Osteocyte (in vitro differentiated cells): ENCODE measurements around the gene LBP. TPM values are rescaled to one million over a fixed set of nuclear protein-coding genes. Genes with fewer than 3 reads are reported as not detected.

Experiments
- DNase-seq: peaks from one replicate; pipeline ENCODE4 v3.0.0; 2021; ENCODE audit warnings: mixed read lengths; ENCODE audit not compliant: unreplicated experiment; ENCODE audit errors: extremely low spot score
- H3K27ac Mint-ChIP-seq: one replicate; pipeline ENCODE4 v1.8.0; 2021; ENCODE audit warnings: mild to moderate bottlenecking, mixed read lengths; ENCODE audit not compliant: unreplicated experiment
- H3K27me3 Mint-ChIP-seq: one replicate; pipeline ENCODE4 v1.8.0; 2021; ENCODE audit warnings: mixed read lengths; ENCODE audit not compliant: unreplicated experiment
- H3K36me3 Mint-ChIP-seq: one replicate; pipeline ENCODE4 v1.8.0; 2021; ENCODE audit warnings: mixed read lengths; ENCODE audit not compliant: unreplicated experiment
- H3K4me1 Mint-ChIP-seq: one replicate; pipeline ENCODE4 v1.8.0; 2021; ENCODE audit warnings: mixed read lengths; ENCODE audit not compliant: unreplicated experiment
- H3K4me3 Mint-ChIP-seq: one replicate; pipeline ENCODE4 v1.8.0; 2021; ENCODE audit warnings: mild to moderate bottlenecking, moderate library complexity, mixed read lengths; ENCODE audit not compliant: unreplicated experiment
- H3K9me3 Mint-ChIP-seq: one replicate; pipeline ENCODE4 v1.8.0; 2021; ENCODE audit warnings: mixed read lengths; ENCODE audit not compliant: unreplicated experiment
- total RNA-seq: library from RNA; stranded (reverse); gene quantifications from 2 replicates; pipeline ENCODE4 v1.2.1, GENCODE V29; 2021
- TF ChIP-seq, protein P1 (sequence below): fragments of 200-600 bp; sonication (generic); IDR thresholded peaks from 2 replicates; pipeline ENCODE4 v1.5.0; 2021; ENCODE audit warnings: antibody characterized with exemption, mild to moderate bottlenecking, moderate library complexity

LBP gene
- total RNA-seq, 1 donor from 2014 or later, result not detected

- Mint-ChIP-seq H3K27ac (no peak overlapping the region), H3K27me3 (peaks cover 12% of the 10 kb centered on the region), H3K4me1 (no peaks in the 10 kb centered on the region), H3K4me3 (no peak overlapping the region), H3K9me3 (no peaks in the 10 kb centered on the region), H3K36me3 (no peaks in the 10 kb centered on the region)
- TF ChIP-seq, protein P1, sequence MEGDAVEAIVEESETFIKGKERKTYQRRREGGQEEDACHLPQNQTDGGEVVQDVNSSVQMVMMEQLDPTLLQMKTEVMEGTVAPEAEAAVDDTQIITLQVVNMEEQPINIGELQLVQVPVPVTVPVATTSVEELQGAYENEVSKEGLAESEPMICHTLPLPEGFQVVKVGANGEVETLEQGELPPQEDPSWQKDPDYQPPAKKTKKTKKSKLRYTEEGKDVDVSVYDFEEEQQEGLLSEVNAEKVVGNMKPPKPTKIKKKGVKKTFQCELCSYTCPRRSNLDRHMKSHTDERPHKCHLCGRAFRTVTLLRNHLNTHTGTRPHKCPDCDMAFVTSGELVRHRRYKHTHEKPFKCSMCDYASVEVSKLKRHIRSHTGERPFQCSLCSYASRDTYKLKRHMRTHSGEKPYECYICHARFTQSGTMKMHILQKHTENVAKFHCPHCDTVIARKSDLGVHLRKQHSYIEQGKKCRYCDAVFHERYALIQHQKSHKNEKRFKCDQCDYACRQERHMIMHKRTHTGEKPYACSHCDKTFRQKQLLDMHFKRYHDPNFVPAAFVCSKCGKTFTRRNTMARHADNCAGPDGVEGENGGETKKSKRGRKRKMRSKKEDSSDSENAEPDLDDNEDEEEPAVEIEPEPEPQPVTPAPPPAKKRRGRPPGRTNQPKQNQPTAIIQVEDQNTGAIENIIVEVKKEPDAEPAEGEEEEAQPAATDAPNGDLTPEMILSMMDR, result no peak
- no peak for DNase-seq
Measured at GRCh38 chr20:38363004-38363747, 16.9 kb downstream of the LBP start.

GRCh38 chr20:38369389-38369788 lies 23.1 kb downstream of the LBP start:
- TF ChIP-seq, protein P1, result no peak
- Mint-ChIP-seq H3K27ac (no peak overlapping the region), H3K4me1 (no peaks in the 10 kb centered on the region), H3K4me3 (no peak overlapping the region), H3K27me3 (peaks cover 50% of the 10 kb centered on the region), H3K9me3 (no peaks in the 10 kb centered on the region), H3K36me3 (no peaks in the 10 kb centered on the region)
- no peak for DNase-seq

- Mint-ChIP-seq H3K36me3 (no peaks in the 10 kb centered on the region), H3K27ac (no peak overlapping the region), H3K9me3 (no peaks in the 10 kb centered on the region), H3K4me3 (no peak overlapping the region), H3K4me1 (no peaks in the 10 kb centered on the region), H3K27me3 (peaks cover 55% of the 10 kb centered on the region)
- no peak for DNase-seq
- TF ChIP-seq, protein P1, result no peak
Measured at GRCh38 chr20:38372806-38373205, 26.5 kb downstream of the LBP start.

DNA sequence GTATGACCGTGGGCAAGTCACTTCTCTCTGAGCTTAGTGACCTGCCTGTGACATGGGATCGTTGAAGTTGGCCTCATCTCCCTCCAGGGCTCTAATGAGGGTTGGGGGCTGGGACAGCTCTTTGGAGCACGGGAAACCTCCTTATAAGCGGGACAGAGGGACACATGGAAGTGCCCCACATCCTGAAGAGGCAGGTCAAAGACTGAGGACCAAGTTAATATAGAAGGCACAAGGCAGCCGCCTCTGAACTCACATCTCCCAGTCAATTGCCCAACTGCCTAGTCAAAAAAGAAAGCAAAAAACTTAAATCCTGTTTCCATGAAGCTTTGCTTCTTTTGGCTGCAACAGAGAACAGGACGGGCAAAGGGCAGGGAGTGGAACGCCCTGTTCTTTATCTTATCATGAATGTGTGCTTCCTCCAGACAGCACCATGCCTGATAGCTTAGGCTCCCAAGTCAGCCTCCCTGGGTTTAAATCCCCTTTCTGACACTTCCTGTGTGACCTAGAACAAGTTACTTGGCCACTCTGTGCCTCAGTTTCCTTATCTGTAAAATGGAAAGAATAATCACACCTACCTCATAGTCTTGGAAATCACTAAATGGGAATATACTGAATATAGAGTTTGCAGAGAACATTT lies 27.1 kb downstream of the LBP start:
- H3K4me3 Mint-ChIP-seq, result no peak overlapping the region
- no peaks in the 10 kb centered on the region for H3K9me3 Mint-ChIP-seq
- H3K27me3 Mint-ChIP-seq, result peaks cover 55% of the 10 kb centered on the region
- H3K4me1 Mint-ChIP-seq, result no peaks in the 10 kb centered on the region
- H3K27ac Mint-ChIP-seq, result no peak overlapping the region
- TF ChIP-seq, protein P1, result no peak
- no peaks in the 10 kb centered on the region for H3K36me3 Mint-ChIP-seq
- no peak for DNase-seq

DNA sequence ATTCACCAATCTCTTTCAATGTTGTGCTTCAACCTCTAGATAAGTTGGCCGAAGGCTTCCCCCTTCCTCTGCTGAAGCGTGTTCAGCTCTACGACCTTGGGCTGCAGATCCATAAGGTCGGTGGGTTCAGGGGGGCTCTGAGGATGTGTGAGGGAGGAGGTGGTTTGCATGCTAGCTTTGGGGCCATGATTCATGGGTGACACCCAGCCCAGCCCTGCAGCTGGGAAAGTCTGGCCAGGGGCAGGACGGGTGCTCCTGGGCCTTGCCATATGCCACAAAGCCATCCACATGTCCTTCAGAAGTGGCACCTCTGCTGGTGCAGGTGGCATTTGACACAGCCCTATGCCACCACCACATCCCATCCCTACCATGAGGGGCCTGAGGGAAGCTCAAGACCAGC lies 27.6 kb downstream of the LBP start:
- TF ChIP-seq, protein P1, result no peak
- peaks cover 51% of the 10 kb centered on the region for H3K27me3 Mint-ChIP-seq
- no peaks in the 10 kb centered on the region for H3K9me3 Mint-ChIP-seq
- H3K36me3 Mint-ChIP-seq, result no peaks in the 10 kb centered on the region
- no peak for DNase-seq
- no peaks in the 10 kb centered on the region for H3K4me1 Mint-ChIP-seq
- no peak overlapping the region for H3K27ac Mint-ChIP-seq
- no peak overlapping the region for H3K4me3 Mint-ChIP-seq
